Measurements from ENCODE around the gene ADGRA1. TPM values are rescaled to one million over a fixed set of nuclear protein-coding genes. Genes with fewer than 3 reads are reported as not detected.

The ADGRA1 gene
- total RNA-seq, 4 donors from 2014 or later: under 0.01 TPM; not detected in 3

DNA sequence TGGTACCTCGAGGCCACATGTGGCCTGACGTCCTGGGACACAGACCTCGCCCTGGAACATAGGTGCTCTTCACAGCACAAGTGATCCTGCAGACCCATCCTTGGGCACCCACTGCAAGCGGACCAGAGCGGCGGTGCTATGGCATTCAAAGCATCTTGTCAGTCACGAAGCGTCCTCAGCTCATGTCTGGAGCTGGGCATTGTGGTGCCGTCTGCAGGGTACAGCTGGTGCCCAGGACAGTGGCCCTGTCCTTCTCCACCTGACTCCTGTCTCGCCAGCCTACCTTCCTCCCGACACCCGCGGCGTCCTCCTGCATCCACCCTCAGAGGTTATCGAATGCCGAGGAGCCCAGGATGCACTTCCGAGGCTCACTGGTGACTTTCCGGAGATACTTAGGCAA, 26.5 kb downstream of the ADGRA1 start:
- Histone ChIP-seq H3K4me3 (no peak overlapping the region), H3K27me3 (no peaks in the 10 kb centered on the region), H3K27ac (no peak overlapping the region), H3K36me3 (no peaks in the 10 kb centered on the region), H3K4me1 (peaks cover 0 to 4% (median 0%) of the 10 kb centered on the region in 4 donors), H3K9me3 (peaks cover 0 to 28% (median 0%) of the 10 kb centered on the region in 4 donors)
- TF ChIP-seq, protein P1, sequence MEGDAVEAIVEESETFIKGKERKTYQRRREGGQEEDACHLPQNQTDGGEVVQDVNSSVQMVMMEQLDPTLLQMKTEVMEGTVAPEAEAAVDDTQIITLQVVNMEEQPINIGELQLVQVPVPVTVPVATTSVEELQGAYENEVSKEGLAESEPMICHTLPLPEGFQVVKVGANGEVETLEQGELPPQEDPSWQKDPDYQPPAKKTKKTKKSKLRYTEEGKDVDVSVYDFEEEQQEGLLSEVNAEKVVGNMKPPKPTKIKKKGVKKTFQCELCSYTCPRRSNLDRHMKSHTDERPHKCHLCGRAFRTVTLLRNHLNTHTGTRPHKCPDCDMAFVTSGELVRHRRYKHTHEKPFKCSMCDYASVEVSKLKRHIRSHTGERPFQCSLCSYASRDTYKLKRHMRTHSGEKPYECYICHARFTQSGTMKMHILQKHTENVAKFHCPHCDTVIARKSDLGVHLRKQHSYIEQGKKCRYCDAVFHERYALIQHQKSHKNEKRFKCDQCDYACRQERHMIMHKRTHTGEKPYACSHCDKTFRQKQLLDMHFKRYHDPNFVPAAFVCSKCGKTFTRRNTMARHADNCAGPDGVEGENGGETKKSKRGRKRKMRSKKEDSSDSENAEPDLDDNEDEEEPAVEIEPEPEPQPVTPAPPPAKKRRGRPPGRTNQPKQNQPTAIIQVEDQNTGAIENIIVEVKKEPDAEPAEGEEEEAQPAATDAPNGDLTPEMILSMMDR (IDR thresholded peaks at IDR 0.05): no peak
- TF ChIP-seq POLR2A (IDR thresholded peaks at IDR 0.05) (no peak), EP300 (IDR thresholded peaks at IDR 0.05) (no peak)
- 87 to 93% methylated on average over 15 to 18 of the region's 18 CpGs for WGBS, 2 donors
- DNase-seq (ENCODE audit: low spot score in 2 of 2): no peak

GRCh38 chr10:133114726-133115452, 27.2 kb downstream of the ADGRA1 start:
- TF ChIP-seq EP300 (IDR thresholded peaks at IDR 0.05) (no peak), POLR2A (IDR thresholded peaks at IDR 0.05) (no peak)
- TF ChIP-seq, protein P1 (IDR thresholded peaks at IDR 0.05): no peak
- no peak overlapping the region for H3K4me3 ChIP-seq
- whole genome bisulfite sequencing, 2 donors: 81 to 86% methylated on average over 17 to 27 of the region's 33 CpGs

DNA sequence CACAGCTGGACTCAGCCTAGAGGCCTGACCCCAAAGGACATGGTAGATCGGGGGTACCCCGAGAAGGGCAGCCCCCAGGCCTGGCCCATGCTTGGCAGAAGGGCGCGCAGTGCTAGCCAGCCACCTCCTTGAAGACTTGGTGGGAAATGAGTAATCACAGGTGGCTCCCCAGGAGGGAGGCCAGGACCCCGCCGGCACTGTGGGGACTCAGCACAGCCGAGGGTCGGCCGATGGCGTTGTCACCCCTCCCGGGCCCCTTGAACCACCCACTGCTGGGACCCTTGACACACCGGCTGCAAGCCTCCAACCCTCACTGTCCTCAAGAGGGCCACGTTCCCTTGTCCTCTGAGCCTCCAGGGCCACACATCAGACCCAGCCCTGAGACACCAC, 27.7 kb downstream of the ADGRA1 start:
- WGBS, 2 donors: 62 to 71% methylated on average over 7 to 12 of the region's 13 CpGs
- peaks cover 0 to 4% (median 0%) of the 10 kb centered on the region in 4 donors for H3K4me1 ChIP-seq
- DNase-seq (ENCODE audit: low spot score in 2 of 2): no peak
- no peak overlapping the region for H3K27ac ChIP-seq
- no peak overlapping the region for H3K4me3 ChIP-seq
- H3K9me3 ChIP-seq: peaks cover 0 to 28% (median 0%) of the 10 kb centered on the region in 4 donors
- TF ChIP-seq EP300 (IDR thresholded peaks at IDR 0.05) (no peak), POLR2A (IDR thresholded peaks at IDR 0.05) (no peak)
- TF ChIP-seq, protein P1 (IDR thresholded peaks at IDR 0.05): no peak
- H3K36me3 ChIP-seq: no peaks in the 10 kb centered on the region
- no peaks in the 10 kb centered on the region for H3K27me3 ChIP-seq

More at GRCh38 chr10:133114726-133115452, 27.2 kb downstream of the ADGRA1 start:
- Histone ChIP-seq H3K36me3 (no peaks in the 10 kb centered on the region), H3K4me1 (peaks cover 0 to 4% (median 0%) of the 10 kb centered on the region in 4 donors), H3K27me3 (no peaks in the 10 kb centered on the region), H3K9me3 (peaks cover 0 to 28% (median 0%) of the 10 kb centered on the region in 4 donors), H3K27ac (no peak overlapping the region)
- no peak for DNase-seq (ENCODE audit: low spot score in 2 of 2)

DNA sequence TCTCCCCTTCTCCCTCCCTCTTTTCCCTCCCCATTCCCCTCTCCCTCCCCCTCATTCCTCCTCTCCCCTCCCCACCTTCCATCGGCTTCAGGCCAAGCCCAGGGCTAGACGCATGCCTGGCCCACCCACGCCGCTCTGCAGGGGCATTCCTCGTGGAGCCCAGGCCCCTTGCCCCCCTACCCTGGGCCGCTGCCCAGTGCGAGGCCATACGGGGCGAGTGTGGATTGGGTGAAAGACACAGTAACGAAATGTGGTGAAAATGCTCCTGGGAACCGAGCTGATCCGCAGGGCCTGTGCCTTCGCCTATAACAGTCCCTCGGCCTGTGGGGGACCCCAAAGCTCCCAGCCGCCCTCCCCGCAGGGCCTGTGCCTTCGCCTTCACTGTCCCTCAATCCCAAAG, 28.3 kb downstream of the ADGRA1 start:
- 29 to 53% methylated on average over 14 to 17 of the region's 17 CpGs for WGBS, 2 donors
- no peak for DNase-seq (ENCODE audit: low spot score in 2 of 2)
- Histone ChIP-seq H3K9me3 (peaks cover 0 to 28% (median 0%) of the 10 kb centered on the region in 4 donors), H3K4me3 (no peak overlapping the region), H3K27me3 (no peaks in the 10 kb centered on the region), H3K4me1 (peaks cover 0 to 4% (median 0%) of the 10 kb centered on the region in 4 donors), H3K27ac (no peak overlapping the region), H3K36me3 (no peaks in the 10 kb centered on the region)
- no peak for TF ChIP-seq POLR2A (IDR thresholded peaks at IDR 0.05)
- TF ChIP-seq EP300 (IDR thresholded peaks at IDR 0.05): no peak
- TF ChIP-seq, protein P1 (IDR thresholded peaks at IDR 0.05): no peak

DNA sequence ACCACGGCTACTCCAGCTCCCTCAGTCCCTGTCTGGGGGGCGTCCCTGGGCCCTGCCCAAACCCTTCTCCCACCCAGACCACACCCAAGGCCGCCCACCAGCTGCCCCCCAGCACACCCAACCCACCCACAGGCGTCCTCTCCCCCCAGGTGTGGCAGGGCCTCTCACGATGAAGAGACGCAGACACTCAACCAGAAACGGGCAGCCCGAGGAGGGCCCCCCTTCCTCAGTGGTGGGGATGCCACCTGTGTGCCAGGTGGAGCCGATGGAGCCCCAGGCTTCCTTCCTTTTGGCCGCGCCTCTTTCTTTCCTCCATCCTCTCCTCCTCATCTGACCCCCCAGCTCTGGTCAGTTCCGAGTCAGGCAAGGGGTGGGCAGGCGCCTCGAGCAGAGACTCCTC, 28.7 kb downstream of the ADGRA1 start:
- Histone ChIP-seq H3K9me3 (peaks cover 0 to 28% (median 0%) of the 10 kb centered on the region in 4 donors), H3K4me3 (no peak overlapping the region), H3K27me3 (no peaks in the 10 kb centered on the region), H3K4me1 (peaks cover 0 to 4% (median 0%) of the 10 kb centered on the region in 4 donors), H3K36me3 (no peaks in the 10 kb centered on the region), H3K27ac (no peak overlapping the region)
- TF ChIP-seq EP300 (IDR thresholded peaks at IDR 0.05): no peak
- TF ChIP-seq, protein P1 (IDR thresholded peaks at IDR 0.05): no peak
- no peak for TF ChIP-seq POLR2A (IDR thresholded peaks at IDR 0.05)
- WGBS, 2 donors: 76 to 78% methylated on average over 13 of the region's 14 CpGs
- no peak for DNase-seq (ENCODE audit: low spot score in 2 of 2)
